Omental fat pad (tissue), 4 donors: ENCODE results near the gene DENND2A. TPM values are rescaled to one million over a fixed set of nuclear protein-coding genes. Genes with fewer than 3 reads are reported as not detected.

ENCODE experiments used
- ATAC-seq: fragments of 150-250 bp; one replicate; pipeline ENCODE4 v1.9.1; 2016; ENCODE audit warnings: mild to moderate bottlenecking, moderate library complexity; ENCODE audit not compliant: low FRiP score
- DNase-seq: peaks from one replicate; pipeline ENCODE4 v3.0.0-alpha.2; 2019; ENCODE audit warnings: low spot score
- total RNA-seq, 4 donors: library from RNA; depleted of rRNA; stranded (reverse); fragments of >200 nt; gene quantifications; one replicate each; pipeline ENCODE4 v1.1.0, GENCODE V29; 2016
- TF ChIP-seq, protein P1 (sequence below), 3 donors: fragments of 450-650 bp; IDR thresholded peaks; one replicate each; pipeline ENCODE4 v1.5.1; 2016 to 2017; ENCODE audit warnings: antibody characterized with exemption in 3 of 3, mild to moderate bottlenecking in 3 of 3, moderate library complexity in 2 of 3

The DENND2A gene
- total RNA-seq, 4 donors from 2014 or later, result 6.7 to 34.7 (median 15.7) TPM

DNA sequence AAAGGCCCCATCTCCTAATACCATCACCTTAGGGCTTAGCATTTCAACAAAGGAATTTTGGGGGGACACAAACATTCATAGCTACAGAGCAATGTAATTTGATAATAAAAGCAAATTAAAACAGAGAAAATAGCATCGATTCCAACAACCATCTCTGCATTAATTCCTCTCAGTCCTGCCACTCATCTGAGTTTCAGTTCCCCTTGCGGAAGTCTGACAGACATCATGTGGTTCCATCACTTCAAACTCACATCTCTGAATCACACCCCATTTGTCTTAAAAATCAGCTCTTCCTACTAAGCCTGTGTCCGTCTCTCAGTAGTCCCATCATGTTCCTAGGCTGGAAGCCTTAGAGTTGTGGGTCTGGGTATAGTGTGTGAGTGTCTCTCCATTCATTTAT is 35.7 kb upstream of the DENND2A start:
- DNase-seq (no peak), ATAC-seq (no peak)
- TF ChIP-seq, protein P1, sequence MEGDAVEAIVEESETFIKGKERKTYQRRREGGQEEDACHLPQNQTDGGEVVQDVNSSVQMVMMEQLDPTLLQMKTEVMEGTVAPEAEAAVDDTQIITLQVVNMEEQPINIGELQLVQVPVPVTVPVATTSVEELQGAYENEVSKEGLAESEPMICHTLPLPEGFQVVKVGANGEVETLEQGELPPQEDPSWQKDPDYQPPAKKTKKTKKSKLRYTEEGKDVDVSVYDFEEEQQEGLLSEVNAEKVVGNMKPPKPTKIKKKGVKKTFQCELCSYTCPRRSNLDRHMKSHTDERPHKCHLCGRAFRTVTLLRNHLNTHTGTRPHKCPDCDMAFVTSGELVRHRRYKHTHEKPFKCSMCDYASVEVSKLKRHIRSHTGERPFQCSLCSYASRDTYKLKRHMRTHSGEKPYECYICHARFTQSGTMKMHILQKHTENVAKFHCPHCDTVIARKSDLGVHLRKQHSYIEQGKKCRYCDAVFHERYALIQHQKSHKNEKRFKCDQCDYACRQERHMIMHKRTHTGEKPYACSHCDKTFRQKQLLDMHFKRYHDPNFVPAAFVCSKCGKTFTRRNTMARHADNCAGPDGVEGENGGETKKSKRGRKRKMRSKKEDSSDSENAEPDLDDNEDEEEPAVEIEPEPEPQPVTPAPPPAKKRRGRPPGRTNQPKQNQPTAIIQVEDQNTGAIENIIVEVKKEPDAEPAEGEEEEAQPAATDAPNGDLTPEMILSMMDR (IDR thresholded peaks at IDR 0.05), result no peak

DNA sequence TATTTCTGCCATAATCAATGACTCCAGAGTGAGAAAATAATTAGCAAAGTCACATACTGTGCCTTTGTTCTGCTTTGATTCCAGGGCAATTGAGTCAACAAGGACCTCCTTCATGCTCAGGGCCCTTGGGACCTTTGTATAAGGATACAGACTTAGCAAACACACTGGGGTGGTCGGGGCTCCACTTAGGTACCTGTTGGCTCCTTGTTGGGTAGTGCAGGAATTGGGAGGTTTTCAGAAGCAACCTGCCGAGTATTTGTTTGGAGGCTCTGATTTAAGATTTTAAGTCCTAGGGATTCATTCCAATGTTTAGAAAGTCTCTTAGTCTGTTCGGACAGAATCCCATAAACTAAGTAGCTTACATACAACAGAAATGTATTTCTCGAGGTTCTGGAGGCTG is 35.1 kb upstream of the DENND2A start:
- DNase-seq, result no peak
- no peak for ATAC-seq
- TF ChIP-seq, protein P1 (IDR thresholded peaks at IDR 0.05), result no peak

DNA sequence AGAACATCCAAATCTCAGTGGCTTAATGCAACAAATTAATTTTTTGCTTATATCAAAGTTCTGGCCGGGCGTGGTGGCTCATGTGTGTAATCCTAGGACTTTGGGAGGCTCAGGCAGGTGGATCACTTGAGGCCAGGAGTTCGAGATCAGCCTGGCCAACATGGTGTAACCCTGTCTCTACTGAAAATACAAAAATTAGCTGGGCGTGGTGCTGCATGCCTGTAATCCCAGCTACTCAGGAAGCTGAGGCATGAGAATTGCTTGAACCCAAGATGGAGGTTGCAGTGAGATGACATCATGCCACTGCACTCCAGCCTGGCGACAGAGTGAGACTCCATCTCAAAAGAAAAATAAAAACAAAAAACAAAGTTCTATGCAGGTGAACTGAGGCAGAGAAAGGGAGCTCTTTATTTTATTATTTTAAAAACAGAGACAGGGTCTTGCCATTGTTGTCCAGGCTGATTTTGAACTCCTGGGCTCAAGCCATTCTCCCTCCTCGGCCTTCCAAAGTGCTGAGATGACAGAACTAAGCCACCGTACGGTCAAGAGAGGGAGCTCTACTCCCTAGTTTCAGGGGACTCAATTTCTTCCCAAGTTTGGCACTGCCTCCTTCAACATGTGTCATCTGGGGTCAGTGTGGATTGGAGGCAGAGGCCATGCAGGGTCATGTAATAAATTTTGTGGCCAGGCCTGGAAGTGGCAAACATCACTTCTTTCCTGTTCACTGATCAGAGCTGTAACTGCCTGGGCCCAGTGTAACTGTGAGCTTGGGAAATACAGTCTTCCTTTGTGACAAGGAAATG is 34.5 kb upstream of the DENND2A start:
- DNase-seq (no peak), ATAC-seq (peak; percentile 30)
- TF ChIP-seq, protein P1 (IDR thresholded peaks at IDR 0.05), result no peak

DNA sequence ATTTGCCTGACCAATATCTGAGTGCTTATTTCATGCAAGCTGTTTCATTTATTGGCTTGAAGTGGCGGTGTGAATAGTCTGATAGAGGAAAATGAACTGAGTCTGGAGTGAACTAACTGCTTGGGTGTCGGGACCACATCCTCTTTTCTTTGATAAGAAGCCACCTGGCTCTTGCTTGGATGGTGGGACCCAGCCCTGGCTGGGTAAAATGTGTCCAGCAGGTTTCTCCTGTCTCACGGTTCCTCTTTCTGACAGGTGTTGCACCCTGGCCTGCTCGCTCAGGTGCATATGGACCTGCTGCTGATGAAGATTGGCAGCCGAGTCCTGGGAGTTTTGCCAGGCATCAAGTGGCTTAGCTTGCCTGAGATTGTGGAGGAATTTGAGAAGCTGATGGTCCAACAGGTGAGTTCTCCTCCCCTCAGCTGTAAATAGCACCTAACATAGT is 33.8 kb upstream of the DENND2A start:
- TF ChIP-seq, protein P1 (IDR thresholded peaks at IDR 0.05), result no peak
- DNase-seq (no peak), ATAC-seq (no peak)

DNA sequence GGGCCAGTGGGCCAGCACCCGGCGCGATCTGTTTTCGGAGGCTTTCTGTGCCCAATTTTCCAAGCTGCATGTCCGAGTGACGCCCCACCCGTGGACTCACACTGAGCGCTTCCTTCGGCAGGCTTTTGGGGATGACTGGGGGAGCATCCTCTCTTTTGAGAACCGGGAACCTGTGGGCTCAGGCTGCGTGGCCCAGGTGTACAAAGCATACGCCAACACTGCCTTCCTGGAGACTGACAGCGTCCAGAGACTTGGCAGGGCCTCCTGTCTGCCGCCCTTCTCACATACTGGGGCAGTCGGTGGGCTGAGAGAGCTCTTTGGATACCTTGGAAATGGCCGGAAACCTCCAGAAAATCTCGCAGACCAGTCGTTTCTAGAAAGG is 33.2 kb upstream of the DENND2A start:
- no peak for DNase-seq
- ATAC-seq, result no peak
- TF ChIP-seq, protein P1 (IDR thresholded peaks at IDR 0.05), result no peak

DNA sequence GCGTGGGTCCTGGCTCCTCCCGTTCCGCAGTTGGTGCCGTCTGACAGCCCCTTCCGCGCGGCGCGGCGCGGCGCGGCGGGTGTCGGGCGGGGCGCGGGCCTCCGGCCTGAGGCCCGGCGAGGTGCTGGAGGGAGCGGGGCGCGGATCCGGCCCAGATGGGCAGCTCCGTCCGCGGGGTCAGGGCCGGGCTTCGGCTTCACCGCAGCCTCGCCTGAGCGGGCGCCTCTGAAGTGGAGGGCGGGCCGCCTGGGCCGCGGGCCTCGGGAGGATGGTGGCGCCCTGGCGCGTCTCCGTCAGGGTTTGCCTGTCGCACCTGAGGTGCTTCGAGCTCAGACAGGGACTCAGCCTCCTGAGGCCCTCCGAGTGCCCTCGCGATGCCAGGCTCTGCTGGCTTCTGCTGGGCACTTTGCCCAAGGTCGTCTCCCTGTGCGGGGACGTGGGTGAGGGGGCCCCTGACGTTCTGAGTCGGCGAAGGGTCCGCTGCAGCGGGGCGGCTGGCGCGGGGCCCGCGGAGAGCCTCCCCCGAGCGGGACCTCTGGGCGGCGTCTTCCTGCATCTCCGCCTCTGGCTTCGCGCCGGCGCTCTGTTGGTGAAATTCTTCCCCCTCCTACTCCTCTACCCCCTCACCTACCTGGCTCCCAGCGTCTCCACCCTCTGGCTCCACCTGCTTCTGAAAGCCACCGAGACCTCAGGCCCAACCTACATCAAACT is 32.6 kb upstream of the DENND2A start:
- TF ChIP-seq, protein P1 (IDR thresholded peaks at IDR 0.05), result no peak
- ATAC-seq, result peak; percentile 78
- DNase-seq, result no peak
